ENCODE data around the gene SLC39A9. TPM values are rescaled to one million over a fixed set of nuclear protein-coding genes. Genes with fewer than 3 reads are reported as not detected.

Gene SLC39A9
- total RNA-seq, 4 donors from 2014 or later = 50.2 to 64.1 (median 57.9) TPM

- TF ChIP-seq CTCF (IDR thresholded peaks at IDR 0.05; ENCODE audit: low read depth) = no peak
Measured at GRCh38 chr14:69487226-69487625, 88.7 kb downstream of the SLC39A9 start.

GRCh38 chr14:69487771-69488170 is 89.3 kb downstream of the SLC39A9 start:
- no peak for TF ChIP-seq CTCF (IDR thresholded peaks at IDR 0.05; ENCODE audit: low read depth)

- no peak for TF ChIP-seq CTCF (IDR thresholded peaks at IDR 0.05; ENCODE audit: low read depth)
Measured at GRCh38 chr14:69489495-69489894, 91.0 kb downstream of the SLC39A9 start.

GRCh38 chr14:69490219-69490918 is 91.9 kb downstream of the SLC39A9 start:
- no peak for TF ChIP-seq CTCF (IDR thresholded peaks at IDR 0.05; ENCODE audit: low read depth)

- no peak for TF ChIP-seq CTCF (IDR thresholded peaks at IDR 0.05; ENCODE audit: low read depth)
Measured at GRCh38 chr14:69491193-69491592, 92.7 kb downstream of the SLC39A9 start.

GRCh38 chr14:69493038-69493437 is 94.5 kb downstream of the SLC39A9 start:
- no peak for TF ChIP-seq CTCF (IDR thresholded peaks at IDR 0.05; ENCODE audit: low read depth)

GRCh38 chr14:69493791-69494190 is 95.3 kb downstream of the SLC39A9 start:
- TF ChIP-seq CTCF (IDR thresholded peaks at IDR 0.05; ENCODE audit: low read depth) = no peak
